Retina (tissue), 1 donor: ENCODE results near the gene NUDT2.

Experiments
- DNase-seq: peaks from one replicate; pipeline ENCODE4 v3.0.0-alpha.2; 2016

The NUDT2 gene

GRCh38 chr9:34392511-34392910, 63.1 kb downstream of the NUDT2 start:
- no peak for DNase-seq
